Hypothalamus (tissue), 51 donors: ENCODE results near the gene GCKR.
"Not testable (repeated sequence)": the region's sequence is repeated elsewhere in the genome, so short reads cannot be mapped to it uniquely, and the experiment has no call there.

Source experiments
- DNase-seq, 51 donors: peaks; one replicate each; lab custom pipeline; 2025; lab: John Stamatoyannopoulos, UW

Gene GCKR

DNA sequence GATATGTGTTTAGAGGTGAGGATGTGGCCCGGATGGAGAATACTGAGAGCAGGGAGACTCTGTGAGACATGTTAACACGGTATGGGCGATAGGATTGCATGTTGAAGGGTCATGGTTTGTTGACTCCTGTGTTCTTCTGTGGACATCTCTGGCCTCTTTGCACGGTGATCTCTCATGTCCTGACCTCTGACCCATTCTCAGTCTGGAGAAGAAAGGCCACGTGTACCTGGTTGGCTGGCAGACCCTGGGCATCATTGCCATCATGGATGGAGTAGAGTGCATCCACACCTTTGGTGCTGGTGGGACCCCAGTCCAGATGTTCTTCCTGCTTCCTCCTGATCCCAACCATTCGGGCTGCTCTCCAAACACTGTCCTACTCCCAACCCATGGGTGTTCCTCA lies 9.9 kb downstream of the GCKR start:
- DNase-seq = no peak

- DNase-seq = no peak
These were observed 10.7 kb downstream of the GCKR start for GRCh38 chr2:27507293-27507692.

GRCh38 chr2:27509326-27509725 lies 12.7 kb downstream of the GCKR start:
- DNase-seq = no peak

GRCh38 chr2:27518113-27518781 lies 21.6 kb downstream of the GCKR start:
- no peak for DNase-seq

DNA sequence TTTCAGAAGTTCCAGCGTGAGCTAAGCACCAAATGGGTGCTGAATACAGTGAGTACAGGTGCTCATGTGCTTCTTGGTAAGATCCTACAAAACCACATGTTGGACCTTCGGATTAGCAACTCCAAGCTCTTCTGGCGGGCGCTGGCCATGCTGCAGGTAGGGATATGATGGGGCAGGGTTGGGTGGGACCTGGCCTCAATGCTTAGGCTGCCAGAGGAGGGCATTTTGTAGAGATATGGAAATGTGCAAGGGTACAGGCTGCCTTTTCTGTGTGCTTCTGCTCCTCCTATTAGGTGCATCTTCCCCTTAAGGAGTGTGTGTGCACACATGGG lies 22.1 kb downstream of the GCKR start:
- DNase-seq = no peak

DNA sequence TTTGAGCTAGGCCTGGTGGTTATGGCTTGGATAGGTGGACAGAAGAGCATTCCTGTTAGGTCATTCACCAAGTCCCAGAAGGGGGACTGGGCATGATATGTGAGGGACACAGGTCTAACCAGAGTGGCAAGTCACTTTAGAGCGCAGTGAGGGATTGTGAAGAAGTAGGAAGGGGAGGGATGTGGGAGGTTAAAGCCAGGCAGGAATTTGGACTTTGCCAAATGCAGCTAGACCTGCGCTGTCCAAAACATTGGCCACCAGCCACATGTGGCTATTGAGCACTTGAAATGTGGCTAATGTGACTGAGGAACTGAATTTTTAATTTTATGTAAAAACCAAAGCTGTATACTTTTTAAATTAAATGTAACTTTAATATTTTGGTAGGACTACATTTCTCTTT lies 23.7 kb downstream of the GCKR start:
- no peak for DNase-seq

- DNase-seq = no peak
These were observed 25.8 kb downstream of the GCKR start for GRCh38 chr2:27522400-27522945.

DNA sequence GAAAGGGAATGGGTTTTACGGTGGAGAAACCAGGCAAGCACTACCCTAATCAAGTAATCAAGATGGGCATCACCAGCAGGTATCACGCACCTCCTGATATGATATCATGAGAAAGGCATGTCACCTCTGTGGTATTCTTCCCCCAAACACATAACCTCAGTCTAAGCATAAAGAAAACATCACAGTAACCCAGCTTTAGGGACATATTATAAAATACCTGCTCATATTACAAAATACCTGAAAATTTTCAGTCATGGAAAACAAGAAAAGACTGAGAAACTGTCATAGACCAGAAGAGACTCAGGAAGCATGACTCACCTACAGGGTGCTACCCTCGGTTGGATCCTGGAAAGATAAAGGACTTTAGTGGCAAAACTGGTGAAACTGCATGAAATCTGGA lies 30.5 kb downstream of the GCKR start:
- no peak for DNase-seq

DNA sequence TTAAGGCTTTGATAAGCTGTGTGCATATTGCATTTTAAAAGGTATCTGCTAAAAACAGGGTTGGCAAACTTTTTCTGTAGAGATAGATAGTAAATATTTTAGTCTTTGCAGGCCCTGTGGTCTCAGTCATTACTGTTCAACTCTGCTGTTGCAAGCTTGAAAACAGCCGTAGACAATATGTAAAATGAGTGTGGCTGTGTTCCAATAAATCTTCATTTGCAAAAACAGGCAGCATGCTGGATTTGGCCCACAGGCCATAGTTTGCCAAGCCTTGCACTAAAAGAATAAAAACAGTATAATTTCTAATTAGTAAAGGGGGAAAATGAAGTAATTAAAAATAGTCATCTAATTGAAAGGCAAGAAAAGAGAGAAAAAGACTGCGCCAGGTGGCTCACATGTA lies 35.3 kb downstream of the GCKR start:
- DNase-seq = no peak

GRCh38 chr2:27537287-27537686 lies 40.6 kb downstream of the GCKR start:
- DNase-seq = no peak

- DNase-seq = not testable (repeated sequence)
These were observed 42.3 kb downstream of the GCKR start for GRCh38 chr2:27538839-27539450.

DNA sequence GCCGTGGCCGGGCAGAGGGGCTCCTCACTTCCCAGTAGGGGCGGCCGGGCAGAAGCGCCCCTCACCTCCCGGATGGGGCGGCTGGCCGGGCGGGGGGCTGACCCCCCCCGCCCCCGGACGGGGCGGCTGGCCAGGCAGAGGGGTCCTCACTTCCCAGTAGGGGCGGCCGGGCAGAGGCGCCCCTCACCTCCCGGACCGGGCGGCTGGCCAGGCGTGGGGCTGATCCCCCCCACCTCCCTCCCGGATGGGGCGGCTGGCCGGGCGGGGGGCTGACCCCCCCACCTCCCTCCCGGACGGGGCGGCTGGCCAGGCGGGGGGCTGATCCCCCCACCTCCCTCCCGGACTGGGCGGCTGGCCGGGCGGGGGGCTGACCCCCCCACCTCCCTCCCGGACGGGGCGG lies 43.0 kb downstream of the GCKR start:
- DNase-seq = not testable (repeated sequence)

DNA sequence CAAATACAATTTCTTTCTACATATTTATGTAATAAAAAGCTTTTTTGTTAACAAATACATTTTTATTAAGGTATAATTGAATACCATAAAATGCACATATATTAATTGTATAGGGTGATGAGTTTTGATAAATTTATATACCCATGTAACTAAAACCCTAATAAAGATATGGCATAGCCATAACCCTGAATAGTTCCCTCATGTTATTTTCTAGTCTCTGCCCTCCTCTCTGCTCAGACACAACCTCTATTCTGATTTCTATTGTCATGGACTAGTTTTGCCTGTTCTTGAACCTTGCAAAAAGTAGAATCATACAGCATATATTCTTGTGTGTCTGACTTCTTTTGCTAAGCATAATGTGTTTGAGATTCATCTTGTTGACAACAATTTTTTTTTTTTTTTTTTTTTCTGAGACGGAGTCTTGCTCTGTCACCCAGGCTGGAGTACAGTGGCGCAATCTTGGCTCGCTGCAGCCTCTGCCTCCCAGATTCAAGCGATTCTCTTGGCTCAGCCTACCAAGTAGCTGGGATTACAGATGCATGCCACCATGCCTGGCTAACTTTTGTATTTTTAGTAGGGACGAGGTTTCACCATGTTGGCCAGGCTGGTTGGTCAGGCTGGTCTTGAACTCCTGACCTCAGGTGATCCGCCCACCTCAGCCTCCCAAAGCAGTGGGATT lies 47.6 kb downstream of the GCKR start:
- no peak for DNase-seq

- DNase-seq = no peak
These were observed 48.9 kb downstream of the GCKR start for GRCh38 chr2:27545348-27546141.

DNA sequence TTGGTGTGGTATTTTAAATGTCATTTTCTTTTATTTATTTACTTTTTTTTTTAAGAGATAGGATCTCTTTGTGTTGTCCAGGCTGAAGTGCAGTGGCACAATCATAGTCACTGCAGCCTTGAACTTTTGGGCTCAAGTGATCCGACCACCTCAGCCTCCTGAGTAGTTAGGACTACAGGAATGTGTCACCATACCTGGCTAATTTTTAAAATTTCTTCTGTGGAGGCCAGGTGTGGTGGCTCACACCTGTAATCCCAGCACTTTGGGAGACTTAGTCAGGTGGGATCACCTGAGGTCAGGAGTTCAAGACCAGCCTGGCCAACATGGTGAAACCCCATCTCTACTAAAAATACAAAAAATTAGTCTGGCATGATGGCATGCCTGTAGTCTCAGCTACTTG lies 52.7 kb downstream of the GCKR start:
- no peak for DNase-seq

- DNase-seq = no peak
These were observed 54.9 kb downstream of the GCKR start for GRCh38 chr2:27551514-27551913.

- no peak for DNase-seq
These were observed 56.3 kb downstream of the GCKR start for GRCh38 chr2:27552941-27553340.

GRCh38 chr2:27554451-27554850 lies 57.8 kb downstream of the GCKR start:
- DNase-seq = not testable (repeated sequence)

DNA sequence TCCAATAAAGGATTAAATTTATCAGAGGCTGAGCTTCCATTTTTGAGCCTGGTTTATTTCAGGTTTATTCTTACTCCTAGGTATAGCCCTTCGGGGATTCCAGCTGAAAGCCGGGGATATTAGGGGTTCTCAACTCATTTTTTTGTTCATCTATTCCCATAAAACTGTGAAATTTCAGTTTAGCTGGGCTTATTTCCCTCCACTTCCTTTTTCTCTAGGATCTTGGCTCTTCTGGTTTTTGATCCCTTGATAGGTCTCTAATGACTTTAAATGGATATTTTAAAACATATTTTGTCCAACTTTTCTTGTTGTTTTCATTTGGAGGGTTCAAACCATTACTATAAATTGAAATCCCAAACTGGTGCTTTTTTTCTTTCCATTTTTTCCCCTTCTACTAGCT lies 62.6 kb downstream of the GCKR start:
- no peak for DNase-seq

DNA sequence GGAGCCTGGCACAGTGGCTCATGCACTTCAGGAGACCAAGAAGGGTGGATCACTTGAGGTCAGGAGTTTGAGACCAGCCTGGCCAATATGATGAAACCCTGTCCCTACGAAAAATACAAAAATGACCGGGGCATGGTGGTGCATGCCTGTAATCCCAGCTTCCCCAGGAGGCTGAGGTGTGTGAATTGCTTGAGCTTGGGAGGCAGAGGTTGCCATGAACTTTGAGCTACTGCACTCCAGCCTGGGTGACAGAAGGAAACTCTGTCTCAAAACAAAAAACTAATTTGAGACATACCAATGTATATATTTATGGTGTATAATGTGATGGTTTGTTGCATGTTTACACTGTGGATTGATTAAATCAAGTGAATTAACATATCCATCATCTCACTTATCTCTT lies 64.4 kb downstream of the GCKR start:
- no peak for DNase-seq

- DNase-seq = no peak
These were observed 70.0 kb downstream of the GCKR start for GRCh38 chr2:27566628-27567027.
